Measurements from ENCODE around the gene USP26.

DNA sequence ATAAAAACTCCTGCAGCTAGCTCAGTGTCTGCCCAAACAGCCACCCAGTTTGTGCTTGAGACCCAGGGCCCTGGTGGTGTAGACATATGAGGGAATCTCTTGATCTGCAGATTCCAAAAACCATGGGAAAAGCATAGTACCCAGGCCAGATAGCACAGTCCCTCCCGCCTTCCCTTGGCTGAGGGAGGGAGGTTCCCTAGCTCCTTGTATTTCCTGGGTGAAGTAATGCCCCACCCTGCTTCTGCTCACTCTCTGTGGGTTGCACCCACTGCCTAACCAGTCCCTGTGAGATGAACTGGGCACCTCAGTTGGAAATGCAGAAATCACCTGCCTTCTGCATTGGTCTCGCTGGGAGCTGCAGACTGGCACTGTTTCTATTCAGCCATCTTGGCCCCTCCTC lies 54.6 kb downstream of the USP26 start:
- TF ChIP-seq CTCF (conservative IDR thresholded peaks at IDR 0.05; ENCODE audit: low read depth, low read length): no peak
- TF ChIP-seq EZH2phosphoT487 (IDR thresholded peaks at IDR 0.05; ENCODE audit: borderline replicate concordance, low read length): no peak
